ENCODE data around the gene AJAP1.

GRCh38 chr1:4755301-4755845 is 101.0 kb downstream of the AJAP1 start:
- TF ChIP-seq POLR2A (IDR thresholded peaks at IDR 0.05; ENCODE audit: low read length) (no peak), GATA1 (IDR thresholded peaks at IDR 0.05; ENCODE audit: low read depth, low read length) (no peak)
